Measurements from ENCODE around the gene PLXNA4. TPM values are rescaled to one million over a fixed set of nuclear protein-coding genes. Genes with fewer than 3 reads are reported as not detected.

PLXNA4 gene
- total RNA-seq, 1 donor from 2014 or later: 21.7 TPM

GRCh38 chr7:132545756-132546155, 30.5 kb downstream of the PLXNA4 start:
- Mint-ChIP-seq H3K9me3 (peaks cover 5% of the 10 kb centered on the region), H3K27me3 (ENCODE audit: low read depth) (no peaks in the 10 kb centered on the region), H3K4me1 (peaks cover 18% of the 10 kb centered on the region), H3K36me3 (ENCODE audit: low read depth) (peaks cover 13% of the 10 kb centered on the region), H3K4me3 (no peak overlapping the region), H3K27ac (ENCODE audit: unreplicated experiment) (no peak overlapping the region)
- no peak for DNase-seq (ENCODE audit: low read depth, low spot score)
- no peak for TF ChIP-seq CTCF (conservative IDR thresholded peaks at IDR 0.05)

- Mint-ChIP-seq H3K4me1 (peaks cover 22% of the 10 kb centered on the region), H3K27me3 (ENCODE audit: low read depth) (no peaks in the 10 kb centered on the region), H3K27ac (ENCODE audit: unreplicated experiment) (no peak overlapping the region), H3K4me3 (no peak overlapping the region), H3K9me3 (peaks cover 3% of the 10 kb centered on the region), H3K36me3 (ENCODE audit: low read depth) (peaks cover 10% of the 10 kb centered on the region)
- DNase-seq (ENCODE audit: low read depth, low spot score): no peak
- no peak for TF ChIP-seq CTCF (conservative IDR thresholded peaks at IDR 0.05)
These were observed 31.3 kb downstream of the PLXNA4 start for GRCh38 chr7:132544999-132545398.

GRCh38 chr7:132544025-132544424, 32.2 kb downstream of the PLXNA4 start:
- Mint-ChIP-seq H3K27me3 (ENCODE audit: low read depth) (no peaks in the 10 kb centered on the region), H3K36me3 (ENCODE audit: low read depth) (peaks cover 7% of the 10 kb centered on the region), H3K4me1 (peaks cover 32% of the 10 kb centered on the region), H3K27ac (ENCODE audit: unreplicated experiment) (no peak overlapping the region), H3K9me3 (no peaks in the 10 kb centered on the region), H3K4me3 (no peak overlapping the region)
- no peak for TF ChIP-seq CTCF (conservative IDR thresholded peaks at IDR 0.05)
- no peak for DNase-seq (ENCODE audit: low read depth, low spot score)

- no peak overlapping the region for H3K4me3 Mint-ChIP-seq
- DNase-seq (ENCODE audit: low read depth, low spot score): no peak
- H3K27me3 Mint-ChIP-seq (ENCODE audit: low read depth): no peaks in the 10 kb centered on the region
- no peak overlapping the region for H3K27ac Mint-ChIP-seq (ENCODE audit: unreplicated experiment)
- H3K4me1 Mint-ChIP-seq: peaks cover 38% of the 10 kb centered on the region
- H3K36me3 Mint-ChIP-seq (ENCODE audit: low read depth): peaks cover 7% of the 10 kb centered on the region
- H3K9me3 Mint-ChIP-seq: no peaks in the 10 kb centered on the region
- no peak for TF ChIP-seq CTCF (conservative IDR thresholded peaks at IDR 0.05)
These were observed 33.4 kb downstream of the PLXNA4 start for GRCh38 chr7:132542895-132543294.

- DNase-seq (ENCODE audit: low read depth, low spot score): no peak
- no peak for TF ChIP-seq CTCF (conservative IDR thresholded peaks at IDR 0.05)
- Mint-ChIP-seq H3K4me1 (peaks cover 41% of the 10 kb centered on the region), H3K36me3 (ENCODE audit: low read depth) (peaks cover 7% of the 10 kb centered on the region), H3K27ac (ENCODE audit: unreplicated experiment) (no peak overlapping the region), H3K4me3 (no peak overlapping the region), H3K27me3 (ENCODE audit: low read depth) (no peaks in the 10 kb centered on the region), H3K9me3 (no peaks in the 10 kb centered on the region)
These were observed 34.6 kb downstream of the PLXNA4 start for GRCh38 chr7:132541656-132542055.
